GM06990 (cell line): Measurements from ENCODE around the gene EYA2.

Experiments used
- DNase-seq: peaks from one replicate; pipeline ENCODE4 v3.0.0-alpha.2; 2011; ENCODE audit not compliant: insufficient read length; ENCODE audit errors: extremely low read depth
- H3K27me3 ChIP-seq: replicated peaks from 2 replicates; pipeline ENCODE4 v1.6.0; 2011; ENCODE audit warnings: low read length; ENCODE audit not compliant: control insufficient read depth, insufficient read depth
- H3K36me3 ChIP-seq: 2 replicates; pipeline ENCODE4 v1.5.1; 2011; ENCODE audit warnings: low read length; ENCODE audit not compliant: control insufficient read depth, insufficient read depth
- H3K4me3 ChIP-seq: replicated peaks from 2 replicates; pipeline ENCODE4 v1.5.1; 2011; ENCODE audit warnings: low read depth, mild to moderate bottlenecking, control low read depth, low read length
- TF ChIP-seq, protein P1 (sequence below): IDR thresholded peaks from 2 replicates; pipeline ENCODE4 v1.5.1; 2011; ENCODE audit warnings: low read length, control low read depth, mild to moderate bottlenecking, inconsistent platforms; ENCODE audit not compliant: insufficient read depth, poor library complexity, severe bottlenecking

Gene EYA2

DNA sequence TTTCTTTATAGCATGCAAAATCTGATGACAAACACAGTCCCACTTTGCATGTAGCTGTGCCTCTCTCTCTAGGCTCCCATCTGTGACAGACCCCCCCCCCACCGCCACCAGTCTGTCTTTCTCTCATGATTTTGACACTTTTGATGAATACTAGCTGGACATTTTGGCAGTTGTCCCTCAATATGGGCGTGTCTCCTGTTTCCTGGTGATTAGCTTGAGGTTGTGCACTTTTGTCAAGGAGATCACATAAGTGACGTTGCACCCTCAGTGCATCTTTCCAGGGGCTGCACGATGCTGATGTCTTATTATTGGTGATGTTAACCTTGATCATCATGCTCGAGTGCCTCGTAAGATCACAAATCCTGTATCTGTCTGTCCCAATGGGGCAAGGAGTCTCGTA, 155.1 kb downstream of the EYA2 start:
- no peaks in the 10 kb centered on the region for H3K36me3 ChIP-seq
- no peaks in the 10 kb centered on the region for H3K27me3 ChIP-seq
- no peak for DNase-seq
- TF ChIP-seq, protein P1, sequence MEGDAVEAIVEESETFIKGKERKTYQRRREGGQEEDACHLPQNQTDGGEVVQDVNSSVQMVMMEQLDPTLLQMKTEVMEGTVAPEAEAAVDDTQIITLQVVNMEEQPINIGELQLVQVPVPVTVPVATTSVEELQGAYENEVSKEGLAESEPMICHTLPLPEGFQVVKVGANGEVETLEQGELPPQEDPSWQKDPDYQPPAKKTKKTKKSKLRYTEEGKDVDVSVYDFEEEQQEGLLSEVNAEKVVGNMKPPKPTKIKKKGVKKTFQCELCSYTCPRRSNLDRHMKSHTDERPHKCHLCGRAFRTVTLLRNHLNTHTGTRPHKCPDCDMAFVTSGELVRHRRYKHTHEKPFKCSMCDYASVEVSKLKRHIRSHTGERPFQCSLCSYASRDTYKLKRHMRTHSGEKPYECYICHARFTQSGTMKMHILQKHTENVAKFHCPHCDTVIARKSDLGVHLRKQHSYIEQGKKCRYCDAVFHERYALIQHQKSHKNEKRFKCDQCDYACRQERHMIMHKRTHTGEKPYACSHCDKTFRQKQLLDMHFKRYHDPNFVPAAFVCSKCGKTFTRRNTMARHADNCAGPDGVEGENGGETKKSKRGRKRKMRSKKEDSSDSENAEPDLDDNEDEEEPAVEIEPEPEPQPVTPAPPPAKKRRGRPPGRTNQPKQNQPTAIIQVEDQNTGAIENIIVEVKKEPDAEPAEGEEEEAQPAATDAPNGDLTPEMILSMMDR = no peak
- no peak overlapping the region for H3K4me3 ChIP-seq

DNA sequence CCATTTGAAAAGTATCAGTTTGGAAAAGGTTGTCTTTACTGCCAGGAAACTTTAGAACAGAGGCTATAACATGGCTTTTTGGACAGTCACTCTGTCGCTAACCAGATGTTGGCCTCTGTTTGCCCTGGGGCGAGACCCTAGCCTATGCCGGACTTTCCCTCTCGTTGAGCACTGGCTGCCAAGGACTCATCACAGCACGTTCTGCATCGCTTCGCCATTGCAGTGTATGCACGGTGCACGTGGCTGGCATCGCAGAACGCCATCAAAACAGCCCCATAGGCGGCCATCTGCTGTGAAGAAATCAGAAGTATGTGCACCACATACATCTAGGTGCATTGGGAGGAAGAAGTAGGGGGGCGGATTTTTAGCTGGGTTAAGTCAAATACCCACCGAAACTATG, 156.4 kb downstream of the EYA2 start:
- Histone ChIP-seq H3K4me3 (no peak overlapping the region), H3K36me3 (no peaks in the 10 kb centered on the region), H3K27me3 (no peaks in the 10 kb centered on the region)
- TF ChIP-seq, protein P1 = no peak
- no peak for DNase-seq

DNA sequence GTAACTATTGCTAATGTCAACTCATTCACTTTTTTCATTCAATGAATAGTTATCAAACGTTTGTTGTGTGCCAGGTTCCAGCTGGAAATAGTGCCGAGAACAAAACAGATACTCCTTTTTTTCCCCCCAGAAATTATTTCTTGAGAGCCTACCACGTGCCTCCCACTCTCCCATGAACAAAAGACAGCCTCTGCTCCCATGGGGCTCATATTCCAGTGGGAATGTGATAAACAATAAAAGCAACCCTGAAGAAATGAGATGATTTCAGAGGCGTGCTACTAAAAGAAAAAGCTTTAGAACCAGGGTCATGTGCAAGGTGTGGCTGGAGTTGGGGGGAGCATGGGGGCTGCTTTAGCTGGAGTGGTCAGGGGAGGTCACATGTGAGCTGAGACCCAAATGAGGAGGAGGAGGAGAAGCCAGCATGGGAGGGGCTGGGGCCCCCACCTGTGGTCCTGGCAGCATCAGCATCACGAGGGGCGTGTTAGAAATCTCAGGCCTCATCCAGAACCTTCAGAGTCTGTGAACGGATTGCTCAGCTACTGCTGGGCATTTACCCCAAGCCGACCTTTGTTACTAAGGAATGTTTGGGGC, 157.4 kb downstream of the EYA2 start:
- H3K27me3 ChIP-seq = no peaks in the 10 kb centered on the region
- TF ChIP-seq, protein P1 = no peak
- no peaks in the 10 kb centered on the region for H3K36me3 ChIP-seq
- no peak for DNase-seq
- no peak overlapping the region for H3K4me3 ChIP-seq

DNA sequence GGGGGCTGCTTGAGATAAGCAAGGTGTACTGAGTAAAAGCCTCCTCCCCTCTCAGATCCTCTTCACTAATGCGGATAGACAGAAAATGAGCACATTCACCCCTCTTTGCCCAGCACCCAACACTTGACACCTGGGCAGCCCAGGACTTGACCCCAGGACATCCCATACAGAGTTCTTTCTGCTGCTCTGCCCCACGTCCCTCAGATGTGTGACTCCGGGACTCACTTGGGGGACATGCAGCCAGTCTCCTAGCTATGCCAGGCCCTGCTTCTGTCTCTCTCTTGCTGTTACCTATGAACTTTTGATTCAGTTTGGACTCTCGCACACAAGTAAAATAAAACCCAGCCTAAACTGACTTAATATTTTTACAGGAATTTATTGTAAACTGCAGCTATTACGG, 159.9 kb downstream of the EYA2 start:
- no peak for DNase-seq
- no peak overlapping the region for H3K4me3 ChIP-seq
- peaks cover 4% of the 10 kb centered on the region for H3K36me3 ChIP-seq
- TF ChIP-seq, protein P1 = no peak
- H3K27me3 ChIP-seq = no peaks in the 10 kb centered on the region

DNA sequence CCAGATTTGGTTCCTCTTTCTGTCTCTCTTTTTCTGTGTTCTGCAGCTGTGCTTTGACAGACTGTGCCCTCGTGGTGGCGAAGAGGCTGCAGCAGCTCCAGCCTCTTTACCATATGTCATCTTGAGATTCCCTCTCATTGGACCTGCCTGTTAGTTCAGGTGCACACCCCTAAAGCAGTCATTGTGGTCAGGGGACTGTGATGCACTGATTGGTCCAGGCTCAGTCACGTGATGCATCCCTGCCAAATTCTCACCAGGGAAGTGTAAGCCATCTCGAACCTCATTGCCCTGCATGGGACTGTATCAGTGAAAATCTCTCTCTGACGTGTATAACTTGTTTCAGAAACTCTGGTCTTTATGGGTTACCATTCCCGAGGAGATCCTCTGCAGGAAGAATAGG, 160.3 kb downstream of the EYA2 start:
- Histone ChIP-seq H3K36me3 (peaks cover 4% of the 10 kb centered on the region), H3K27me3 (no peaks in the 10 kb centered on the region), H3K4me3 (no peak overlapping the region)
- no peak for DNase-seq
- TF ChIP-seq, protein P1 = no peak
